ENCODE measurements around the gene PRKG1. TPM values are rescaled to one million over a fixed set of nuclear protein-coding genes. Genes with fewer than 3 reads are reported as not detected.

Gene PRKG1
- total and polyA plus RNA-seq, 7 experiments from 2014 or later, result 0.19 TPM; not detected in 6

GRCh38 chr10:51342381-51342780 lies 268.1 kb downstream of the PRKG1 start:
- Mint-ChIP-seq H3K4me1 (peaks cover 0 to 9% (median 0%) of the 10 kb centered on the region in 7 donors), H3K9me3 (peaks cover 0 to 8% (median 0%) of the 10 kb centered on the region in 11 donors), H3K4me3 (no peak overlapping the region), H3K27me3 (peaks cover 0 to 6% (median 0%) of the 10 kb centered on the region in 5 donors), H3K36me3 (no peaks in the 10 kb centered on the region), H3K27ac (no peak overlapping the region)
- H3K4me1 ChIP-seq (ENCODE audit: control insufficient read depth in 2 of 2, insufficient read depth in 2 of 2, low read length in 2 of 2), result peaks cover 0 to 8% of the 10 kb centered on the region in 2 donors
- H3K4me3 ChIP-seq (ENCODE audit: low read length), result no peak overlapping the region
- ATAC-seq (no peak), DNase-seq (no peak)
- ChIA-PET CTCF (no interaction called here), POLR2A (no interaction called here)
- H3K36me3 ChIP-seq (ENCODE audit: control insufficient read depth in 2 of 3, insufficient read depth in 3 of 3, low read length in 3 of 3), result no peaks in the 10 kb centered on the region
- no peaks in the 10 kb centered on the region for H3K27me3 ChIP-seq (ENCODE audit: control insufficient read depth in 2 of 2, insufficient read depth in 2 of 2, low read length in 2 of 2)
- H3K27ac ChIP-seq (ENCODE audit: low read depth, low read length), result no peak overlapping the region
- H3K9me3 ChIP-seq (ENCODE audit: control insufficient read depth in 2 of 3, low read length in 3 of 3), result no peaks in the 10 kb centered on the region
- intact Hi-C loops (cut with micrococcal nuclease), result no loop called here

GRCh38 chr10:51343391-51343790 lies 269.1 kb downstream of the PRKG1 start:
- H3K27me3 Mint-ChIP-seq, result peaks cover 0 to 8% (median 0%) of the 10 kb centered on the region in 5 donors
- Histone ChIP-seq H3K4me3 (ENCODE audit: low read length) (no peak overlapping the region), H3K36me3 (ENCODE audit: control insufficient read depth in 2 of 3, insufficient read depth in 3 of 3, low read length in 3 of 3) (no peaks in the 10 kb centered on the region), H3K27me3 (ENCODE audit: control insufficient read depth in 2 of 2, insufficient read depth in 2 of 2, low read length in 2 of 2) (no peaks in the 10 kb centered on the region), H3K4me1 (ENCODE audit: control insufficient read depth in 2 of 2, insufficient read depth in 2 of 2, low read length in 2 of 2) (peaks cover 0 to 8% of the 10 kb centered on the region in 2 donors), H3K9me3 (ENCODE audit: control insufficient read depth in 2 of 3, low read length in 3 of 3) (no peaks in the 10 kb centered on the region), H3K27ac (ENCODE audit: low read depth, low read length) (no peak overlapping the region)
- no peak overlapping the region for H3K27ac Mint-ChIP-seq
- ATAC-seq, result no peak
- ChIA-PET CTCF (no interaction called here), POLR2A (no interaction called here)
- no peak for DNase-seq
- H3K9me3 Mint-ChIP-seq, result peaks cover 0 to 8% (median 0%) of the 10 kb centered on the region in 11 donors
- H3K4me3 Mint-ChIP-seq, result no peak overlapping the region
- H3K36me3 Mint-ChIP-seq, result no peaks in the 10 kb centered on the region
- intact Hi-C loops (cut with micrococcal nuclease), result no loop called here
- peaks cover 0 to 9% (median 0%) of the 10 kb centered on the region in 7 donors for H3K4me1 Mint-ChIP-seq

- Mint-ChIP-seq H3K4me3 (no peak overlapping the region), H3K36me3 (no peaks in the 10 kb centered on the region), H3K27me3 (peaks cover 0 to 8% (median 0%) of the 10 kb centered on the region in 5 donors), H3K4me1 (peaks cover 0 to 9% (median 0%) of the 10 kb centered on the region in 7 donors), H3K27ac (no peak overlapping the region), H3K9me3 (peaks cover 0 to 8% (median 0%) of the 10 kb centered on the region in 11 donors)
- Histone ChIP-seq H3K27ac (ENCODE audit: low read depth, low read length) (no peak overlapping the region), H3K36me3 (ENCODE audit: control insufficient read depth in 2 of 3, insufficient read depth in 3 of 3, low read length in 3 of 3) (no peaks in the 10 kb centered on the region), H3K9me3 (ENCODE audit: control insufficient read depth in 2 of 3, low read length in 3 of 3) (no peaks in the 10 kb centered on the region), H3K27me3 (ENCODE audit: control insufficient read depth in 2 of 2, insufficient read depth in 2 of 2, low read length in 2 of 2) (no peaks in the 10 kb centered on the region), H3K4me3 (ENCODE audit: low read length) (no peak overlapping the region), H3K4me1 (ENCODE audit: control insufficient read depth in 2 of 2, insufficient read depth in 2 of 2, low read length in 2 of 2) (peaks cover 0 to 8% of the 10 kb centered on the region in 2 donors)
- DNase-seq (no peak), ATAC-seq (no peak)
- ChIA-PET POLR2A (no interaction called here), CTCF (no interaction called here)
- intact Hi-C loops (cut with micrococcal nuclease), result no loop called here
Observed at GRCh38 chr10:51344371-51344770, 270.1 kb downstream of the PRKG1 start.

DNA sequence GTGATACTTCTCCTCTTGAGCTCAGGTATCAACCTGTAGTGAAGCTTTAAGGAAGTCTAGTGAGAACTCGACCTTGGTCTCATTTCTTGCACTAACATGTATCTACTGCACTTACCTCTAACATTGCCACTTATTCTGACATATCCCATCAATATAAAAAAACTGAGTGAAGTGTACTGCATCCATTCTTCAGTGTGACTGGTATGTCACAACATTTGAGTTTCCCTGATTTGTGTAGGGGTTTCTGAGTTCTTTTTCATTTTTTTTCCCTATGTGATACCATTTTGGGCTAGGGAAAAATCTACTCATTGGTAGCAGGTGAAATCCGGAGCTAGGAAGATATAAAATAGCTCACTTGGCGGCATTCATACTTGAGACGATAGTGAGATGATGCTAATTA lies 274.3 kb downstream of the PRKG1 start:
- Mint-ChIP-seq H3K27ac (no peak overlapping the region), H3K4me1 (peaks cover 0 to 5% (median 0%) of the 10 kb centered on the region in 7 donors), H3K9me3 (peaks cover 0 to 8% (median 4%) of the 10 kb centered on the region in 11 donors), H3K27me3 (peaks cover 0 to 13% (median 0%) of the 10 kb centered on the region in 5 donors), H3K4me3 (no peak overlapping the region), H3K36me3 (no peaks in the 10 kb centered on the region)
- ChIA-PET POLR2A (no interaction called here), CTCF (no interaction called here)
- no peaks in the 10 kb centered on the region for H3K36me3 ChIP-seq (ENCODE audit: control insufficient read depth in 2 of 3, insufficient read depth in 3 of 3, low read length in 3 of 3)
- DNase-seq (no peak), ATAC-seq (no peak)
- H3K27ac ChIP-seq (ENCODE audit: low read depth, low read length), result no peak overlapping the region
- intact Hi-C loops (cut with micrococcal nuclease), result no loop called here
- no peaks in the 10 kb centered on the region for H3K9me3 ChIP-seq (ENCODE audit: control insufficient read depth in 2 of 3, low read length in 3 of 3)
- H3K27me3 ChIP-seq (ENCODE audit: control insufficient read depth in 2 of 2, insufficient read depth in 2 of 2, low read length in 2 of 2), result no peaks in the 10 kb centered on the region
- no peak overlapping the region for H3K4me3 ChIP-seq (ENCODE audit: low read length)
- H3K4me1 ChIP-seq (ENCODE audit: control insufficient read depth in 2 of 2, insufficient read depth in 2 of 2, low read length in 2 of 2), result no peaks in the 10 kb centered on the region

- intact Hi-C loops (cut with micrococcal nuclease), result no loop called here
- H3K36me3 Mint-ChIP-seq, result no peaks in the 10 kb centered on the region
- no peak for ATAC-seq
Observed at GRCh38 chr10:51357170-51357569, 282.9 kb downstream of the PRKG1 start.

DNA sequence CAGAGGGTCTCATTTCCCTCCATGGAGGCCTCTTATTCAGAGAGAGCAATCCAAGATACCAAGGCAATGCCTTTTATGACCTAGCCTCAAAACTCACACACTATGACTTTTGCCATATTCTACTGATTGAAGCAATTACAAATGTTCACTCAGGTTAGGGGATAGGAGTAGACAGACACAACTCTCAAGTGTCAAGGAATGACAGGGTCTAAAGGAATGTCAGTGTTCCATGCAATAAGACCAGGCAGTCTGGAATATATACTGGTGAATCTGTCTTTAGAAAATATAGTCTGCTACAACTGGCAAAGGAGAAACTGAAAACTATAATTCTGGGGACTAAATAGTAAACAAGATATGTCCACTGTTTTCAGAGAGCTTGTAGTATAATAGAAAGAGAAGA lies 283.9 kb downstream of the PRKG1 start:
- no peak for ATAC-seq
- H3K36me3 ChIP-seq (ENCODE audit: control insufficient read depth in 2 of 3, insufficient read depth in 3 of 3, low read length in 3 of 3), result no peaks in the 10 kb centered on the region
- DNase-seq, result no peak
- no peaks in the 10 kb centered on the region for H3K27me3 ChIP-seq (ENCODE audit: control insufficient read depth in 2 of 2, insufficient read depth in 2 of 2, low read length in 2 of 2)
- H3K9me3 ChIP-seq (ENCODE audit: control insufficient read depth in 2 of 3, low read length in 3 of 3), result no peaks in the 10 kb centered on the region
- peaks cover 0 to 5% (median 0%) of the 10 kb centered on the region in 5 donors for H3K27me3 Mint-ChIP-seq
- no peak overlapping the region for H3K4me3 Mint-ChIP-seq
- POLR2A ChIA-PET, result no interaction called here
- no peak overlapping the region for H3K27ac ChIP-seq (ENCODE audit: low read depth, low read length)
- H3K4me3 ChIP-seq (ENCODE audit: low read length), result no peak overlapping the region
- H3K27ac Mint-ChIP-seq, result no peak overlapping the region
- no peaks in the 10 kb centered on the region for H3K4me1 Mint-ChIP-seq
- CTCF ChIA-PET, result no interaction called here
- peaks cover 0 to 3% (median 0%) of the 10 kb centered on the region in 11 donors for H3K9me3 Mint-ChIP-seq
- intact Hi-C loops (cut with micrococcal nuclease), result no loop called here
- no peaks in the 10 kb centered on the region for H3K36me3 Mint-ChIP-seq
- H3K4me1 ChIP-seq (ENCODE audit: control insufficient read depth in 2 of 2, insufficient read depth in 2 of 2, low read length in 2 of 2), result no peaks in the 10 kb centered on the region

More at GRCh38 chr10:51357170-51357569, 282.9 kb downstream of the PRKG1 start:
- H3K27me3 Mint-ChIP-seq, result peaks cover 0 to 5% (median 3%) of the 10 kb centered on the region in 5 donors
- ChIA-PET POLR2A (no interaction called here), CTCF (no interaction called here)
- Histone ChIP-seq H3K4me1 (ENCODE audit: control insufficient read depth in 2 of 2, insufficient read depth in 2 of 2, low read length in 2 of 2) (no peaks in the 10 kb centered on the region), H3K4me3 (ENCODE audit: low read length) (no peak overlapping the region), H3K36me3 (ENCODE audit: control insufficient read depth in 2 of 3, insufficient read depth in 3 of 3, low read length in 3 of 3) (no peaks in the 10 kb centered on the region), H3K27me3 (ENCODE audit: control insufficient read depth in 2 of 2, insufficient read depth in 2 of 2, low read length in 2 of 2) (no peaks in the 10 kb centered on the region), H3K27ac (ENCODE audit: low read depth, low read length) (no peak overlapping the region), H3K9me3 (ENCODE audit: control insufficient read depth in 2 of 3, low read length in 3 of 3) (no peaks in the 10 kb centered on the region)
- no peak overlapping the region for H3K4me3 Mint-ChIP-seq
- H3K4me1 Mint-ChIP-seq, result no peaks in the 10 kb centered on the region
- H3K9me3 Mint-ChIP-seq, result peaks cover 0 to 8% (median 0%) of the 10 kb centered on the region in 11 donors
- DNase-seq, result no peak
- H3K27ac Mint-ChIP-seq, result no peak overlapping the region

DNA sequence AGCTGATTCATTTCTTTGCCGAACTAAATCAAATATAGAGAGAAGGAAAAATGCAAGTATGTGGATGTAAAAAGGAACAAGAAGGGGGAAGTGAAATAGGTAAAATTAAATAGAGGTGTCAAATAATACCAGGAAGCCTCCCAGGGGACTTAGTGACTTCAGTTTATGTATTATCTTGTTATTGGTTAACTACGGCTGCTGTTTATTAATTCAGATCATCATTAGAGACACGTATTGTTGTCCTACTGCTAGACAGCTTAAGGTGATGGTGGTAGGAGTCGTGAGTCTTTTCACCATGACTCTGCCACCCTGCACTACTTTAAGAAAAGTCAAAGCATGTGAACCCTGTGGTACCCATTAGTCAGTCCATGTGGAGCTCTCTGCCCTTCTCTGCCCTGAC lies 289.1 kb downstream of the PRKG1 start:
- Histone ChIP-seq H3K4me1 (ENCODE audit: control insufficient read depth in 2 of 2, insufficient read depth in 2 of 2, low read length in 2 of 2) (no peaks in the 10 kb centered on the region), H3K36me3 (ENCODE audit: control insufficient read depth in 2 of 3, insufficient read depth in 3 of 3, low read length in 3 of 3) (no peaks in the 10 kb centered on the region), H3K9me3 (ENCODE audit: control insufficient read depth in 2 of 3, low read length in 3 of 3) (no peaks in the 10 kb centered on the region), H3K27ac (ENCODE audit: low read depth, low read length) (no peak overlapping the region), H3K4me3 (ENCODE audit: low read length) (no peak overlapping the region), H3K27me3 (ENCODE audit: control insufficient read depth in 2 of 2, insufficient read depth in 2 of 2, low read length in 2 of 2) (no peaks in the 10 kb centered on the region)
- ATAC-seq (no peak), DNase-seq (no peak)
- H3K4me1 Mint-ChIP-seq, result no peaks in the 10 kb centered on the region
- no peaks in the 10 kb centered on the region for H3K9me3 Mint-ChIP-seq
- no peak overlapping the region for H3K27ac Mint-ChIP-seq
- H3K4me3 Mint-ChIP-seq, result no peak overlapping the region
- POLR2A ChIA-PET, result interaction anchor here (0.6 kb wide), 1 partner anchor 166 kb away, joined by 3 read pairs; no protein-coding TSS in a partner anchor
- H3K36me3 Mint-ChIP-seq, result no peaks in the 10 kb centered on the region
- peaks cover 0 to 10% (median 5%) of the 10 kb centered on the region in 5 donors for H3K27me3 Mint-ChIP-seq
- CTCF ChIA-PET, result no interaction called here
- intact Hi-C loops (cut with micrococcal nuclease), result no loop called here

Measured in naive thymus-derived CD4-positive, alpha-beta T cell (primary cell).